ENCODE results near the gene ARHGAP20.

ARHGAP20 gene

GRCh38 chr11:110529043-110529442, 183.2 kb downstream of the ARHGAP20 start:
- DNase-seq (ENCODE audit: low read depth), result no peak

- no peak for DNase-seq (ENCODE audit: low read depth)
Observed at GRCh38 chr11:110527146-110527545, 185.1 kb downstream of the ARHGAP20 start.
